Loucy (cell line): Measurements from ENCODE around the gene GFRA1.

Experiments used
- H2AFZ ChIP-seq: fragments of 200-600 bp; sonication (generic); 2 replicates; pipeline ENCODE4 v1.6.0; 2016; ENCODE audit warnings: antibody characterized with exemption, mild to moderate bottlenecking, low read length, moderate library complexity
- H3F3A ChIP-seq: fragments of 200-600 bp; 2 replicates; pipeline ENCODE4 v1.6.0; 2016; ENCODE audit warnings: antibody characterized with exemption, low read depth, mild to moderate bottlenecking
- H3K27me3 ChIP-seq: fragments of 200-600 bp; sonication (generic); 2 replicates; pipeline ENCODE4 v1.6.1; 2014; ENCODE audit warnings: low read length, mild to moderate bottlenecking; ENCODE audit not compliant: insufficient read depth, poor library complexity, severe bottlenecking
- H3K36me3 ChIP-seq: fragments of 200-600 bp; sonication (generic); 2 replicates; pipeline ENCODE4 v1.6.1; 2016; ENCODE audit warnings: low read length; ENCODE audit not compliant: insufficient read depth
- H3K4me1 ChIP-seq: fragments of 200-600 bp; sonication (generic); 2 replicates; pipeline ENCODE4 v1.5.1; 2014; ENCODE audit warnings: low read length, mild to moderate bottlenecking; ENCODE audit not compliant: insufficient read depth, poor library complexity, severe bottlenecking
- H3K4me2 ChIP-seq: fragments of 200-600 bp; sonication (generic); 2 replicates; pipeline ENCODE4 v1.6.0; 2014; ENCODE audit warnings: antibody characterized with exemption, low read length, low read depth, mild to moderate bottlenecking; ENCODE audit not compliant: poor library complexity, severe bottlenecking
- H3K4me3 ChIP-seq: fragments of 200-600 bp; sonication (generic); 2 replicates; pipeline ENCODE4 v1.5.1; 2014; ENCODE audit warnings: low read length, mild to moderate bottlenecking, mixed read lengths; ENCODE audit not compliant: poor library complexity, severe bottlenecking
- H3K79me2 ChIP-seq: fragments of 200-600 bp; sonication (generic); 2 replicates; pipeline ENCODE4 v1.6.1; 2014; ENCODE audit warnings: low read length; ENCODE audit not compliant: insufficient read depth
- H3K9ac ChIP-seq: fragments of 200-600 bp; sonication (generic); 2 replicates; pipeline ENCODE4 v1.6.0; 2014; ENCODE audit warnings: mild to moderate bottlenecking, low read depth, low read length, moderate library complexity; ENCODE audit not compliant: poor library complexity, severe bottlenecking
- H3K9me2 ChIP-seq: fragments of 200-600 bp; sonication (generic); replicated peaks from 2 replicates; pipeline ENCODE4 v1.6.1; 2016; ENCODE audit warnings: low read depth, low read length, mixed read lengths
- H3K9me3 ChIP-seq: fragments of 200-600 bp; sonication (generic); 2 replicates; pipeline ENCODE4 v1.6.1; 2014; ENCODE audit warnings: mild to moderate bottlenecking, antibody characterized with exemption, low read length, low read depth; ENCODE audit not compliant: insufficient read depth
- H4K20me1 ChIP-seq: fragments of 200-600 bp; sonication (generic); 2 replicates; pipeline ENCODE4 v1.6.0; 2014; ENCODE audit warnings: antibody characterized with exemption, low read length, mild to moderate bottlenecking; ENCODE audit not compliant: insufficient read depth, poor library complexity, severe bottlenecking
- CTCF ChIP-seq: fragments of 200-600 bp; sonication (generic); conservative IDR thresholded peaks from 2 replicates; pipeline ENCODE4 v1.5.1; 2014; ENCODE audit warnings: mild to moderate bottlenecking, antibody characterized with exemption, low read length
- EZH2phosphoT487 ChIP-seq: fragments of 200-600 bp; IDR thresholded peaks from 2 replicates; pipeline ENCODE4 v1.6.1; 2018; ENCODE audit warnings: antibody characterized with exemption, mild to moderate bottlenecking, moderate library complexity, borderline replicate concordance

The GFRA1 gene

GRCh38 chr10:116120688-116121455 lies 152.1 kb downstream of the GFRA1 start:
- H3K4me2 ChIP-seq: no peak overlapping the region
- H3K9me2 ChIP-seq: no peaks in the 10 kb centered on the region
- H3K36me3 ChIP-seq: peaks cover 38% of the 10 kb centered on the region; the same call in 1 of the 2 replicates
- no peak overlapping the region for H3K9ac ChIP-seq
- H3K4me3 ChIP-seq: no peak overlapping the region
- TF ChIP-seq CTCF (peak; percentile 81), EZH2phosphoT487 (no peak)
- H3K4me1 ChIP-seq: peaks cover 12% of the 10 kb centered on the region
- H3K27me3 ChIP-seq: no peaks in the 10 kb centered on the region
- no peaks in the 10 kb centered on the region for H4K20me1 ChIP-seq
- no peaks in the 10 kb centered on the region for H3K79me2 ChIP-seq
- H2AFZ ChIP-seq: no peak overlapping the region
- H3K9me3 ChIP-seq: no peaks in the 10 kb centered on the region
- H3F3A ChIP-seq: no peaks in the 10 kb centered on the region

- Histone ChIP-seq H3F3A (no peaks in the 10 kb centered on the region), H3K27me3 (no peaks in the 10 kb centered on the region), H3K36me3 (peaks cover 35% of the 10 kb centered on the region; the same call in 1 of the 2 replicates), H4K20me1 (no peaks in the 10 kb centered on the region), H3K4me1 (peaks cover 12% of the 10 kb centered on the region), H3K4me3 (no peak overlapping the region), H2AFZ (no peak overlapping the region), H3K79me2 (no peaks in the 10 kb centered on the region), H3K9ac (no peak overlapping the region), H3K4me2 (no peak overlapping the region), H3K9me3 (no peaks in the 10 kb centered on the region), H3K9me2 (no peaks in the 10 kb centered on the region)
- TF ChIP-seq CTCF: no peak
- no peak for TF ChIP-seq EZH2phosphoT487
These were observed 154.2 kb downstream of the GFRA1 start for GRCh38 chr10:116118847-116119246.

DNA sequence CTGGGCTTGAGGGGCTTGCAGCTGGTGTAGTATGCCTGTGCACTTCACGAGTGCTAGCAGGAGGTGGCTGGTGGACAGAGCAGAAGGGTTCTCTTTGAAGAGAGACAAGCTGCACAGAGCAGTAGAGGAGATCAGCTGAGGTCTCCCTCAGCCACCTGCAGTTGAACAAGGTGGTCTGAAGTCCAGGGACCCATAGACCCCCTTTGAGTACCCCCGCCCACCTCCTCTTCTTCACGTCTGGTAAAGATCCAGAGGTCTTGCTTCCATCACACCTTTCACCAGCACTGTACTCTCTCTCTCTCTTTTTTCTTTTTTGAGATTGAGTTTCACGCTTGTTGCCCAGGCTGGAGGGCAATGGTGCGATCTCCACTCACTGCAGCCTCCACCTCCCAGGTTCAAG lies 157.2 kb downstream of the GFRA1 start:
- H3K36me3 ChIP-seq: peaks cover 27% of the 10 kb centered on the region; the same call in 1 of the 2 replicates
- H3K9me3 ChIP-seq: no peaks in the 10 kb centered on the region
- H3K9me2 ChIP-seq: no peaks in the 10 kb centered on the region
- no peak overlapping the region for H2AFZ ChIP-seq
- no peaks in the 10 kb centered on the region for H4K20me1 ChIP-seq
- H3K4me3 ChIP-seq: no peak overlapping the region
- H3K27me3 ChIP-seq: no peaks in the 10 kb centered on the region
- no peak overlapping the region for H3K4me2 ChIP-seq
- H3K9ac ChIP-seq: no peak overlapping the region
- H3K4me1 ChIP-seq: no peaks in the 10 kb centered on the region
- H3K79me2 ChIP-seq: no peaks in the 10 kb centered on the region
- TF ChIP-seq EZH2phosphoT487: no peak
- no peak for TF ChIP-seq CTCF
- H3F3A ChIP-seq: no peaks in the 10 kb centered on the region
